ENCODE results near the gene CARMIL1. TPM values are rescaled to one million over a fixed set of nuclear protein-coding genes. Genes with fewer than 3 reads are reported as not detected.

The CARMIL1 gene
- polyA plus RNA-seq, 1 of the 3 experiments (the other 2 are of a cell fraction), result 1.7 TPM

- Histone ChIP-seq H3F3A (replicated peaks; ENCODE audit: insufficient read depth) (no peaks in the 10 kb centered on the region), H2AFZ (ENCODE audit: low read depth) (no peak overlapping the region), H3K4me3 (ENCODE audit: low read depth in 2 of 2, low read length in 1 of 2) (no peak overlapping the region), H4K20me1 (ENCODE audit: insufficient read depth) (no peaks in the 10 kb centered on the region), H3K9ac (no peak overlapping the region), H3K79me2 (ENCODE audit: insufficient read depth) (no peaks in the 10 kb centered on the region), H3K4me2 (no peak overlapping the region), H3K27ac (ENCODE audit: low read depth in 2 of 2, low read length in 1 of 2) (no peak overlapping the region), H3K27me3 (ENCODE audit: insufficient read depth) (no peaks in the 10 kb centered on the region), H3K4me1 (ENCODE audit: control insufficient read depth in 1 of 2, insufficient read depth in 2 of 2, low read depth in 1 of 2, low read length in 1 of 2) (no peaks in the 10 kb centered on the region), H3K9me3 (no peaks in the 10 kb centered on the region; the same call in 1 of the 2 replicates), H3K9me2 (no peaks in the 10 kb centered on the region), H3K36me3 (replicated peaks in 1 of 2; ENCODE audit: control insufficient read depth in 1 of 2, insufficient read depth in 2 of 2, low read length in 1 of 2) (no peaks in the 10 kb centered on the region)
- ChIA-PET CTCF (interaction anchor here (1.8 kb wide), 1 partner anchor 97 kb away, joined by 3 read pairs; no protein-coding TSS in a partner anchor), POLR2A (no interaction called here)
- TF ChIP-seq NRF1 (IDR thresholded peaks at IDR 0.05; ENCODE audit: low read depth, low read length) (no peak), SMC3 (IDR thresholded peaks at IDR 0.05; ENCODE audit: low read depth, low read length) (no peak), USF1 (IDR thresholded peaks at IDR 0.05; ENCODE audit: borderline replicate concordance, low read depth) (no peak), FOXJ3 (CRISPR knock-in tag; IDR thresholded peaks at IDR 0.05) (no peak), CTCF (IDR thresholded peaks at IDR 0.05) (no peak), GABPA (IDR thresholded peaks at IDR 0.05; ENCODE audit: low read depth) (no peak), ZBTB33 (IDR thresholded peaks at IDR 0.05; ENCODE audit: borderline replicate concordance, low read depth) (no peak), PBX3 (IDR thresholded peaks at IDR 0.05) (no peak), FOSL2 (IDR thresholded peaks at IDR 0.05; ENCODE audit: borderline replicate concordance, low read depth) (no peak), RXRA (IDR thresholded peaks at IDR 0.05; ENCODE audit: borderline replicate concordance, low read depth) (no peak), SIN3A (IDR thresholded peaks at IDR 0.05; ENCODE audit: borderline replicate concordance, low read depth, low read length) (no peak), TEAD4 (IDR thresholded peaks at IDR 0.05; ENCODE audit: borderline replicate concordance, insufficient read depth) (no peak), MEF2A (IDR thresholded peaks at IDR 0.05; ENCODE audit: borderline replicate concordance, low read depth) (no peak), MAX (IDR thresholded peaks at IDR 0.05; ENCODE audit: low read depth) (no peak), FOXM1 (IDR thresholded peaks at IDR 0.05; ENCODE audit: low read depth) (no peak), POLR2AphosphoS5 (IDR thresholded peaks at IDR 0.05; ENCODE audit: low read depth, low read length) (no peak)
- DNase-seq, result no peak
- WGBS (ENCODE audit: low lambda C conversion rate), result 78% methylated on average over 2 of the region's 2 CpGs
Measured at GRCh38 chr6:25392372-25392771, 113.2 kb downstream of the CARMIL1 start.
